ENCODE data around the gene REXO1. TPM values are rescaled to one million over a fixed set of nuclear protein-coding genes. Genes with fewer than 3 reads are reported as not detected.

Gene REXO1
- total and polyA plus RNA-seq, 9 of the 15 experiments (the other 6 are each of a cell fraction or from before 2014, with no cell fraction given), result 0.04 to 63.3 (median 15.8) TPM

DNA sequence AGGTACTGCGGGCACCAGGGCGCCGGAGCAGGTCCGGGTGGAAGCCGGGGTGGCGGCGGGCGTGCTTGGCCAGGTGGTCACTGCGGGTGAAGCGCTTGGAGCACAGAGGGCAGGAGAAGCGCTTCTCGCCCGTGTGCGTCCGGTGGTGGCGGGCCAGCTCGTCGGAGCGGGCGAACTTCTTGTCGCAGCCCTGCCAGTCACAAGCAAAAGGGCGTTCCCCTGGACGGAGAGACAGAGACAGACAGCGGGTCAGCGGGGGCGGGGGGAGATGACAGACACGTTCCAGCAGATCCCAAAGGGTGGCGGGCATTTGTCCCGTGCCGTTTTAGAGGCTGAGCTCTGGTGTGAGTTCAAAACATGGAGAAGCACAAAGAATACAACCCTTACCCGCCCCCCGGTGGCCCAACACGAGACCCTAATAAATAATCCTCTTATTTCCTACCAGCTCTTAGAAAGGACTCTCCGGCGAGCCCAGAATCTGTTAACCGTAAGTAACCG, 6.3 kb upstream of the REXO1 start (continued):
- TF ChIP-seq, protein P1, sequence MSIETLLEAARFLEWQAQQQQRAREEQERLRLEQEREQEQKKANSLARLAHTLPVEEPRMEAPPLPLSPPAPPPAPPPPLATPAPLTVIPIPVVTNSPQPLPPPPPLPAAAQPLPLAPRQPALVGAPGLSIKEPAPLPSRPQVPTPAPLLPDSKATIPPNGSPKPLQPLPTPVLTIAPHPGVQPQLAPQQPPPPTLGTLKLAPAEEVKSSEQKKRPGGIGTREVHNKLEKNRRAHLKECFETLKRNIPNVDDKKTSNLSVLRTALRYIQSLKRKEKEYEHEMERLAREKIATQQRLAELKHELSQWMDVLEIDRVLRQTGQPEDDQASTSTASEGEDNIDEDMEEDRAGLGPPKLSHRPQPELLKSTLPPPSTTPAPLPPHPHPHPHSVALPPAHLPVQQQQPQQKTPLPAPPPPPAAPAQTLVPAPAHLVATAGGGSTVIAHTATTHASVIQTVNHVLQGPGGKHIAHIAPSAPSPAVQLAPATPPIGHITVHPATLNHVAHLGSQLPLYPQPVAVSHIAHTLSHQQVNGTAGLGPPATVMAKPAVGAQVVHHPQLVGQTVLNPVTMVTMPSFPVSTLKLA (conservative IDR thresholded peaks at IDR 0.05), result peak in 1 of 2 experiments; percentile 67; a peak in 1 of 4 replicates
- TF ChIP-seq, protein P2, sequence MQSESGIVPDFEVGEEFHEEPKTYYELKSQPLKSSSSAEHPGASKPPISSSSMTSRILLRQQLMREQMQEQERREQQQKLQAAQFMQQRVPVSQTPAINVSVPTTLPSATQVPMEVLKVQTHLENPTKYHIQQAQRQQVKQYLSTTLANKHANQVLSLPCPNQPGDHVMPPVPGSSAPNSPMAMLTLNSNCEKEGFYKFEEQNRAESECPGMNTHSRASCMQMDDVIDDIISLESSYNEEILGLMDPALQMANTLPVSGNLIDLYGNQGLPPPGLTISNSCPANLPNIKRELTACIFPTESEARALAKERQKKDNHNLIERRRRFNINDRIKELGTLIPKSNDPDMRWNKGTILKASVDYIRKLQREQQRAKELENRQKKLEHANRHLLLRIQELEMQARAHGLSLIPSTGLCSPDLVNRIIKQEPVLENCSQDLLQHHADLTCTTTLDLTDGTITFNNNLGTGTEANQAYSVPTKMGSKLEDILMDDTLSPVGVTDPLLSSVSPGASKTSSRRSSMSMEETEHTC (IDR thresholded peaks at IDR 0.05), result peak; percentile 62; the same call in 1 of the 2 replicates
- TF ChIP-seq E2F3 (CRISPR knock-in tag; IDR thresholded peaks at IDR 0.05) (no peak), RUNX1 (IDR thresholded peaks at IDR 0.05; ENCODE audit: low read depth) (no peak), ZNF592 (IDR thresholded peaks at IDR 0.05) (peak; percentile 34; the same call in 1 of the 2 replicates), BCOR (IDR thresholded peaks at IDR 0.05) (no peak), ZBTB7A (IDR thresholded peaks at IDR 0.05; ENCODE audit: borderline replicate concordance, control insufficient read depth, low read depth, low read length) (peak; percentile 76), HNRNPLL (IDR thresholded peaks at IDR 0.05; ENCODE audit: low read depth, low read length, poor library complexity, severe bottlenecking) (peak; percentile 27), WHSC1 (IDR thresholded peaks at IDR 0.05; ENCODE audit: low read length) (no peak), RAD51 (IDR thresholded peaks at IDR 0.05; ENCODE audit: borderline replicate concordance, low read depth) (no peak), CREB3L1 (IDR thresholded peaks at IDR 0.05; ENCODE audit: borderline replicate concordance, low read depth) (0 out of 2 replicates have a peak, but pooled peaks have one; percentile 15), LCOR (CRISPR knock-in tag; IDR thresholded peaks at IDR 0.05) (no peak), MEIS2 (IDR thresholded peaks at IDR 0.05; ENCODE audit: partially characterized antibody) (peak; percentile 96), FIP1L1 (IDR thresholded peaks at IDR 0.05; ENCODE audit: low read depth, low read length, poor library complexity, severe bottlenecking) (peak; percentile 45), HCFC1 (IDR thresholded peaks at IDR 0.05; ENCODE audit: low read depth, low read length) (peak; percentile 2; the same call in 1 of the 2 replicates), SIN3B (IDR thresholded peaks at IDR 0.05; ENCODE audit: low read depth) (no peak), MIER1 (IDR thresholded peaks at IDR 0.05; ENCODE audit: low read depth) (no peak), KLF1 (tag; IDR thresholded peaks at IDR 0.05) (peak; percentile 88), ZNF133 (CRISPR knock-in tag; IDR thresholded peaks at IDR 0.05) (no peak), SP2 (IDR thresholded peaks at IDR 0.05; ENCODE audit: extremely low read depth, low read depth, low read length, poor library complexity, severe bottlenecking) (no peak)

Data from K562 (cell line).